SK-N-SH treated with all-trans-retinoic acid at 6 μM for 48 hours (cell line): Measurements from ENCODE around the gene CELF3.

ENCODE experiments used
- ATAC-seq: fragments of 200-7000 bp; cut with Tn5 transposase; 3 replicates; pipeline ENCODE4 v1.9.1; 2020; ENCODE audit warnings: mild to moderate bottlenecking, moderate library complexity
- ARNTL ChIP-seq: fragments of 450-650 bp; formaldehyde crosslinking; IDR thresholded peaks from 2 replicates; pipeline ENCODE4 v1.5.0; 2020; ENCODE audit warnings: low read depth, mild to moderate bottlenecking, moderate library complexity, borderline replicate concordance
- BACH2 ChIP-seq: fragments of 250-450 bp; sonication (Bioruptor Pico); IDR thresholded peaks from 2 replicates; pipeline ENCODE4 v1.9.0; 2021; ENCODE audit warnings: mild to moderate bottlenecking, borderline replicate concordance
- CSDC2 ChIP-seq: fragments of 250-450 bp; sonication (Bioruptor Pico); IDR thresholded peaks from 2 replicates; pipeline ENCODE4 v1.5.0; 2020; ENCODE audit warnings: mild to moderate bottlenecking, moderate library complexity
- ESRRG ChIP-seq: fragments of 250-450 bp; sonication (Bioruptor Pico); IDR thresholded peaks from 2 replicates; pipeline ENCODE4 v1.6.1; 2021; ENCODE audit warnings: mild to moderate bottlenecking
- GLIS3 ChIP-seq: fragments of 250-450 bp; sonication (Bioruptor Pico); IDR thresholded peaks from 2 replicates; pipeline ENCODE4 v1.5.0; 2020; ENCODE audit warnings: mild to moderate bottlenecking, moderate library complexity
- ISL1 ChIP-seq: fragments of 250-450 bp; sonication (Bioruptor Pico); IDR thresholded peaks from 2 replicates; pipeline ENCODE4 v2.1.2; 2022; ENCODE audit warnings: mild to moderate bottlenecking, moderate library complexity
- OSR1 ChIP-seq: fragments of 250-450 bp; sonication (Bioruptor Pico); IDR thresholded peaks from 2 replicates; pipeline ENCODE4 v1.8.0; 2022; ENCODE audit warnings: moderate library complexity, mild to moderate bottlenecking, inconsistent platforms
- POU6F1 ChIP-seq: fragments of 250-450 bp; sonication (Bioruptor Pico); IDR thresholded peaks from 2 replicates; pipeline ENCODE4 v1.8.0; 2021; ENCODE audit warnings: low read depth, mild to moderate bottlenecking, moderate library complexity, borderline replicate concordance
- PPARA ChIP-seq: fragments of 250-450 bp; sonication (Bioruptor Pico); IDR thresholded peaks from 2 replicates; pipeline ENCODE4 v1.5.0; 2020; ENCODE audit warnings: mild to moderate bottlenecking, borderline replicate concordance
- RARB ChIP-seq: fragments of 250-450 bp; sonication (Bioruptor Pico); IDR thresholded peaks from 2 replicates; pipeline ENCODE4 v1.8.0; 2021; ENCODE audit warnings: mild to moderate bottlenecking, moderate library complexity
- SNAI2 ChIP-seq: fragments of 250-450 bp; sonication (Bioruptor Pico); IDR thresholded peaks from 2 replicates; pipeline ENCODE4 v1.5.0; 2020; ENCODE audit warnings: mild to moderate bottlenecking, moderate library complexity
- TCF4 ChIP-seq: fragments of 250-450 bp; sonication (Bioruptor Pico); IDR thresholded peaks from 2 replicates; pipeline ENCODE4 v1.8.0; 2021; ENCODE audit warnings: mild to moderate bottlenecking, moderate library complexity, borderline replicate concordance
- TOX ChIP-seq: fragments of 250-450 bp; sonication (Bioruptor Pico); IDR thresholded peaks from 2 replicates; pipeline ENCODE4 v1.8.0; 2021; ENCODE audit warnings: mild to moderate bottlenecking, moderate library complexity, borderline replicate concordance
- TSHZ2 ChIP-seq: fragments of 250-450 bp; sonication (Bioruptor Pico); IDR thresholded peaks from 2 replicates; pipeline ENCODE4 v1.5.0; 2020; ENCODE audit warnings: mild to moderate bottlenecking, moderate library complexity
- ZC3H10 ChIP-seq: fragments of 250-450 bp; sonication (Bioruptor Pico); IDR thresholded peaks from 2 replicates; pipeline ENCODE4 v1.5.1; 2021; ENCODE audit warnings: mild to moderate bottlenecking, moderate library complexity
- ZFP3 ChIP-seq: fragments of 250-450 bp; sonication (Bioruptor Pico); IDR thresholded peaks from 2 replicates; pipeline ENCODE4 v1.5.0; 2020; ENCODE audit warnings: mild to moderate bottlenecking, moderate library complexity
- ZFP30 ChIP-seq: fragments of 450-650 bp; formaldehyde crosslinking; IDR thresholded peaks from 2 replicates; pipeline ENCODE4 v1.5.0; 2022; ENCODE audit warnings: mild to moderate bottlenecking, moderate library complexity
- ZNF565 ChIP-seq: fragments of 450-650 bp; formaldehyde crosslinking; conservative IDR thresholded peaks from 2 replicates; pipeline ENCODE4 v1.5.0; 2020; ENCODE audit warnings: low read depth, mild to moderate bottlenecking, moderate library complexity
- ZNF70 ChIP-seq: fragments of 450-650 bp; formaldehyde crosslinking; IDR thresholded peaks from 2 replicates; pipeline ENCODE4 v1.5.0; 2020; ENCODE audit warnings: mild to moderate bottlenecking, moderate library complexity
- ZNF8 ChIP-seq: fragments of 450-650 bp; formaldehyde crosslinking; IDR thresholded peaks from 2 replicates; pipeline ENCODE4 v1.5.0; 2020; ENCODE audit warnings: mild to moderate bottlenecking, moderate library complexity
- TF ChIP-seq, protein P1 (sequence below): fragments of 250-450 bp; sonication (Bioruptor Pico); IDR thresholded peaks from 2 replicates; pipeline ENCODE4 v1.5.1; 2020; ENCODE audit warnings: low read depth, mild to moderate bottlenecking, moderate library complexity
- TF ChIP-seq, protein P2 (sequence below): fragments of 250-450 bp; sonication (Bioruptor Pico); IDR thresholded peaks from 2 replicates; pipeline ENCODE4 v1.5.1; 2021; ENCODE audit warnings: mild to moderate bottlenecking, moderate library complexity

Gene CELF3

DNA sequence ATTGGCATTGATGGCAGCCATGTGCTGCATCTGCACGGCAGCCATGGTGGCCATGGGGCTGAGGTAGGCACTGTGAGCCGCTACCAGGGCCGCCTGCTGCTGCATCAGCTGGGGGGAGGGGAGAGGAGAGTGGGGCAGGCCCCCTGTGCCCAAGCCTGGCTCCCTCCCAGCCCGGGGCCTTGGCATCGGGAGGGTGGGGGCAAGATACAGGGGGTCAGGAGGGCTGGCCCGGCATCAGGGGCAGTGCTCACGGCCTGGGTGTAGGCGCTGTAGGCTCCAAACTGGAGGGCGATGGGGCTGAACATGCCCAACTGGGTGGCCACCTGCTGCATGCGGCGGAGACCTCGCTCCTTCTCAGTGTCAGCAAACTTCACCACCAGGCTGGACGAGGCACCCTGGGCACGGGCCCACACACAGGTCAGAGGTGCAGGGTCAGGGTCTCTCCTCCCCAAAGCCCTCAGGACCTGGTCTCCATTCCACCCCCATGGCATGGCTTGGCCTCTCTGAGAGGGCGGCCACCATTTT lies 9.0 kb downstream of the CELF3 start:
- TF ChIP-seq BACH2 (CRISPR knock-in tag) (no peak), ISL1 (CRISPR knock-in tag) (no peak)
- ATAC-seq: no peak

GRCh38 chr1:151706464-151707415 lies 9.9 kb downstream of the CELF3 start:
- no peak for TF ChIP-seq CSDC2 (CRISPR knock-in tag)
- no peak for TF ChIP-seq ZNF8
- TF ChIP-seq OSR1: no peak
- no peak for TF ChIP-seq ZFP30 (CRISPR knock-in tag)
- TF ChIP-seq, protein P1, sequence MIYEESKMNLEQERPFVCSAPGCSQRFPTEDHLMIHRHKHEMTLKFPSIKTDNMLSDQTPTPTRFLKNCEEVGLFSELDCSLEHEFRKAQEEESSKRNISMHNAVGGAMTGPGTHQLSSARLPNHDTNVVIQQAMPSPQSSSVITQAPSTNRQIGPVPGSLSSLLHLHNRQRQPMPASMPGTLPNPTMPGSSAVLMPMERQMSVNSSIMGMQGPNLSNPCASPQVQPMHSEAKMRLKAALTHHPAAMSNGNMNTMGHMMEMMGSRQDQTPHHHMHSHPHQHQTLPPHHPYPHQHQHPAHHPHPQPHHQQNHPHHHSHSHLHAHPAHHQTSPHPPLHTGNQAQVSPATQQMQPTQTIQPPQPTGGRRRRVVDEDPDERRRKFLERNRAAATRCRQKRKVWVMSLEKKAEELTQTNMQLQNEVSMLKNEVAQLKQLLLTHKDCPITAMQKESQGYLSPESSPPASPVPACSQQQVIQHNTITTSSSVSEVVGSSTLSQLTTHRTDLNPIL (CRISPR knock-in tag): no peak
- no peak for TF ChIP-seq PPARA (CRISPR knock-in tag)
- no peak for TF ChIP-seq TCF4 (CRISPR knock-in tag)
- TF ChIP-seq TOX (CRISPR knock-in tag): no peak
- no peak for TF ChIP-seq ZFP3 (CRISPR knock-in tag)
- no peak for TF ChIP-seq BACH2 (CRISPR knock-in tag)
- TF ChIP-seq ISL1 (CRISPR knock-in tag): no peak
- TF ChIP-seq ESRRG (CRISPR knock-in tag): no peak
- no peak for TF ChIP-seq ZNF70
- no peak for TF ChIP-seq ARNTL
- no peak for TF ChIP-seq TSHZ2 (CRISPR knock-in tag)
- no peak for TF ChIP-seq GLIS3 (CRISPR knock-in tag)
- TF ChIP-seq ZNF565 (CRISPR knock-in tag): no peak
- TF ChIP-seq, protein P2, sequence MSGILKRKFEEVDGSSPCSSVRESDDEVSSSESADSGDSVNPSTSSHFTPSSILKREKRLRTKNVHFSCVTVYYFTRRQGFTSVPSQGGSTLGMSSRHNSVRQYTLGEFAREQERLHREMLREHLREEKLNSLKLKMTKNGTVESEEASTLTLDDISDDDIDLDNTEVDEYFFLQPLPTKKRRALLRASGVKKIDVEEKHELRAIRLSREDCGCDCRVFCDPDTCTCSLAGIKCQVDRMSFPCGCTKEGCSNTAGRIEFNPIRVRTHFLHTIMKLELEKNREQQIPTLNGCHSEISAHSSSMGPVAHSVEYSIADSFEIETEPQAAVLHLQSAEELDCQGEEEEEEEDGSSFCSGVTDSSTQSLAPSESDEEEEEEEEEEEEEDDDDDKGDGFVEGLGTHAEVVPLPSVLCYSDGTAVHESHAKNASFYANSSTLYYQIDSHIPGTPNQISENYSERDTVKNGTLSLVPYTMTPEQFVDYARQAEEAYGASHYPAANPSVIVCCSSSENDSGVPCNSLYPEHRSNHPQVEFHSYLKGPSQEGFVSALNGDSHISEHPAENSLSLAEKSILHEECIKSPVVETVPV (CRISPR knock-in tag): no peak
- ATAC-seq: no peak

GRCh38 chr1:151705753-151706463 lies 10.7 kb downstream of the CELF3 start:
- no peak for ATAC-seq

More at GRCh38 chr1:151705753-151706463, 10.7 kb downstream of the CELF3 start:
- TF ChIP-seq ZC3H10 (CRISPR knock-in tag) (no peak), POU6F1 (CRISPR knock-in tag) (no peak), ARNTL (no peak), TSHZ2 (CRISPR knock-in tag) (no peak), RARB (CRISPR knock-in tag) (no peak), ZNF565 (CRISPR knock-in tag) (no peak), TCF4 (CRISPR knock-in tag) (no peak), ESRRG (CRISPR knock-in tag) (no peak), PPARA (CRISPR knock-in tag) (no peak), ISL1 (CRISPR knock-in tag) (no peak), ZNF70 (no peak), ZNF8 (no peak), CSDC2 (CRISPR knock-in tag) (no peak), OSR1 (no peak), SNAI2 (CRISPR knock-in tag) (no peak), ZFP3 (CRISPR knock-in tag) (no peak)
- TF ChIP-seq, protein P1 (CRISPR knock-in tag): no peak
